NCI-H146 treated with DMSO at 0.1 percent for 48 hours (cell line): ENCODE results near the gene PCDHGC4.
A peak's percentile ranks its signal among the peaks of the same experiment; 100 is the strongest.

Experiments used
- DNase-seq: peaks from one replicate; lab custom pipeline; 2025; ENCODE audit not compliant: unreplicated experiment; lab: John Stamatoyannopoulos, UW

Gene PCDHGC4

DNA sequence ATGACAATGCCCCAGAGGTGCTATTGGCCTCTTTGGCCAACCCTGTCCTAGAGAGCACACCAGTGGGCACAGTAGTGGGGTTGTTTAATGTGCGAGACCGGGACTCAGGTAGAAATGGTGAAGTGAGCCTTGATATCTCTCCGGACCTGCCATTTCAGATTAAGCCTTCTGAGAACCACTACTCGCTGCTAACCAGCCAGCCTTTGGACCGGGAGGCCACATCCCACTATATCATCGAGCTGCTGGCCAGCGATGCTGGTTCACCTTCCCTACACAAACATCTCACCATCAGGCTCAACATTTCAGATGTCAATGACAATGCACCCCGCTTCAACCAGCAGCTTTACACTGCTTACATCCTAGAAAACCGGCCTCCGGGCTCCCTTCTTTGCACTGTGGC lies 5.4 kb downstream of the PCDHGC4 start:
- no peak for DNase-seq

DNA sequence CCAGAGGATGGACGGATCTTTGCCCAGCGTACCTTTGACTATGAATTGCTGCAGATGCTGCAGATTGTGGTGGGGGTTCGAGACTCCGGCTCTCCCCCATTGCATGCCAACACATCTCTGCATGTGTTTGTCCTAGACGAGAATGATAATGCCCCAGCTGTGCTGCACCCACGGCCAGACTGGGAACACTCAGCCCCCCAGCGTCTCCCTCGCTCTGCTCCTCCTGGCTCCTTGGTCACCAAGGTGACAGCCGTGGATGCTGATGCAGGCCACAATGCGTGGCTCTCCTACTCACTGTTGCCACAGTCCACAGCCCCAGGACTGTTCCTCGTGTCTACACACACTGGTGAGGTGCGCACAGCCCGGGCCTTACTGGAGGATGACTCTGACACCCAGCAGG lies 5.9 kb downstream of the PCDHGC4 start:
- no peak for DNase-seq

DNA sequence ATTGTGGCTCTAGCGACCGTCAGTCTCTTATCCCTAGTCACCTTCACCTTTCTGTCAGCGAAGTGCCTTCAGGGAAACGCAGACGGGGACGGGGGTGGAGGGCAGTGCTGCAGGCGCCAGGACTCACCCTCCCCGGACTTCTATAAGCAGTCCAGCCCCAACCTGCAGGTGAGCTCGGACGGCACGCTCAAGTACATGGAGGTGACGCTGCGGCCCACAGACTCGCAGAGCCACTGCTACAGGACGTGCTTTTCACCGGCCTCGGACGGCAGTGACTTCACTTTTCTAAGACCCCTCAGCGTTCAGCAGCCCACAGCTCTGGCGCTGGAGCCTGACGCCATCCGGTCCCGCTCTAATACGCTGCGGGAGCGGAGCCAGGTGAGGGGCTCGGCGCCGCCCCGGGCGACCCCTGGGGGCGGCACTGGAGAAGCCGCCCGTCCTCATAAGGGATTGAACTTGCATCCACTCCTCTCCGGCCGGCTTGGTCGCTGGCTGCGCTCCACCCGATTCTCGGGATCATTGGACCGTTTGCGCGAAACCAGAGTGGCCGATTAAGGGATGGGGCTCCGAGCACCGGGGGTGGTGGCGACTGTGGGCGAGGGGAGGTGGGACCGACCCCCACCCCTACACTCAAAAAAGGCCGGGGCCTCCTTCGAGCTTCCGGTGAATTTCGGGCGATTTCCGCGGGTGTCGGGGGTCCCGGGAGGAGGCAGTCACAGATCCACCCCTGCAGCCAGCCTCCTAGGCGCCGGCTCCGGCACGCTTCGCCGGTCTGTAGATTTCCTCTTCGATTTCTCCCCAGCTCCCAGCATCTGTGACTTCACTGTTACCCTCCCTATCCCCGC lies 6.7 kb downstream of the PCDHGC4 start:
- no peak for DNase-seq

DNA sequence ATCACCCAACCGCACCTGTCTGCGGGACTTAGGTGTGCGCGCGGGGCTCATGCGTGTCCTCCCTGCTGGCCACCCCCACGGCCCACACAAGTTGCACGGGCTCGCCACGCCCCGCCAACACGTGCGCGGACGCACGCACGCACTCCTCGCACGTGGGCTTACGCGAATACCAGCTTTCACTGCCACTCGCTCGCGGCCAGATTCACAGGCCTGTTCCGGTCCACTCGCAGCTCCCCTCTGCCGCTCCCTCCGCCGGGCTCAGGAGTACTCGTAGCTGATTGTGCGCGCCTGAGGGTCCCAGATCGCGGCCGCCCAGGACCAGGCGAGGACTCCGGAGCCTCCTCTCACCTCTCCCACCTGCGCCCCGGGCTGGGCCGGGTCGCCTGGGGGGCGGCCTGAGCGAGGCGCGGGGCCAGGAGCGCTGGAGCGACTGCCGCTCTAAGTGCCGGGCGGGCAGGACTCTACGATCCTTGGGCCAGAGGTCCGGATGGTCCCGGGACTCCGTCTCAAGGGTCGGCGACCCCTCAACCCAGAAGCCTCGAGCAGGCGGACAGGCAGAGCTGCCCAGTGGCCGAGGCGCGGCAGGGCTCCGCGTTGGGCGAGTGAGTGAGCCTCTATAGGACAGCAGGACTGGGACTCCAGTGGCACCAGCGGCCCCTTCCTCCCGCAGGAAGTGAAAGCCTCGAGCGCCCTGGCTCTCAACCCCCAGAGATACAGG lies 7.5 kb downstream of the PCDHGC4 start:
- DNase-seq = no peak

DNA sequence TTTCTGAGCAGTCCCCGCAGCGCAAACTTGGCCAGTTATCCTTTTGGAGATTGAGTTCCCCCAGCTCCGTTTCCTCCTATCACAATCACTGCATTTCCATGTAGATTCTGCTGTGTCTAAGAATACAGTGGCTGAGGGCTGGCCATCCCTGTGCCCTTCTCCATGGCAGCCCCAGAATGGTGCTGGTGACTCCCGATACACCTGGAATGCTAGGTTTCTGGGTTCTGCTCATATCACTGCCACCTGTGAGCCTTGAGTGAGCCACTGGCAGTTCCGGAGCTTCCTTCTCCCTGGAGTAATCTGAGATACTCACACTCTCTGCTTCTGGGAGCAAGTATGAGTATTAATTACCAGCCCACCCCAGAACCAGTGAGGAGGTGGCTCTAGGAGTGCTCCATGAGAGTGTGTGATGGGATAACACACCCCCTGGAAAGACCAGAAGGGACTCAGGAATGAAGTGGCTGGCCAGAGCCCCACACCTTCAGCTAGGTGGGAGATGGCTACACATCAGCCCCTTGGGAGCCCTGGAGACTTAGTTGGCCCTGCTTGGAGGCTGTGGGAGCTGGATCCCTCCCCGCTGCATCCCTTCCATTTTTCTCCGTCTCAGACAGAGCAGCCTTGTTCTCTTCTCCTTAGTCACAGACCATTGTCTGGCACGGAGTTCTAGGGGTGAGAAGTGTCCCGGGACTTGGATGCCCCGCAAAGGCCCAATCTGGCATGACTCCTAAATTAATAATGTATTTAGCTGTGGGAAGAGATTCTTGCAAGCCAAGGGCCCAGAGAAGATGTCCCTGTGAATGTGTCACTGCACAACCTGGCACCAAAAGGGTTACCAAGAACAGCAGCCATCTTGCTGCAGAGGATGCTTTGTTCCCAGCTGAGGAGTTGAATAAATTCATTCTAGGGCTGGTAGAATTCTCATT lies 8.9 kb downstream of the PCDHGC4 start:
- DNase-seq = no peak

DNA sequence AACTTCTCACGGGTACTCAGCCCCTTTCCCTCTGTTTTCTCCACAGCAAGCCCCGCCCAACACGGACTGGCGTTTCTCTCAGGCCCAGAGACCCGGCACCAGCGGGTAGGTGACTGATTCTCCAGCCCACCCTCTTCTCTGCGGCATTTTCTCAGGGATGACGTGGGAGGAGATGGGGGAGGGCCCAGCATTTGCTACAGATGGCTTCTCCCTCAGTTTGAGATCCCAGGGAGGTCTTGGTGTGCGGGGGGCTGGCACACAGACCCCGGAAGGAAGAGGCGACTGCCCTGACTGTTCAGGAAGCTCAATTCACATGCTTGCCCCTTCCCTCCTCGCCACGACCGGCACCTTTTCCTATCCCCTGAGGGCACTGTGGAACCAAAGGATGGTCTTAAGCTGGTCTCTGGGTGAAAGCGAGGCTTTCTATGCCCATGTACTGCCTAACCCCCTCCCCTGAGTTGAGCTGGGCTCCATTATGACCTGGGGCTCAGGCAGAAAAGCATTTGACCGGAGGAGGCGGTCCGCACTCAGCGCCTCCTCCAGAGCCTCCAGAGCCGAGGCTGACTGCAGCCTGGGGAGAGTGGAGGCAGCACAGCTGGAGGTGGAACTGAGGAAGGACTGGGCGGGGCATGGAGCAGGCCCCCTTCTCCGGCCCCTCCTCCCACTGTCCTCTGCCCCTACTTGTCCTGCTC lies 10.1 kb downstream of the PCDHGC4 start:
- DNase-seq = no peak

DNA sequence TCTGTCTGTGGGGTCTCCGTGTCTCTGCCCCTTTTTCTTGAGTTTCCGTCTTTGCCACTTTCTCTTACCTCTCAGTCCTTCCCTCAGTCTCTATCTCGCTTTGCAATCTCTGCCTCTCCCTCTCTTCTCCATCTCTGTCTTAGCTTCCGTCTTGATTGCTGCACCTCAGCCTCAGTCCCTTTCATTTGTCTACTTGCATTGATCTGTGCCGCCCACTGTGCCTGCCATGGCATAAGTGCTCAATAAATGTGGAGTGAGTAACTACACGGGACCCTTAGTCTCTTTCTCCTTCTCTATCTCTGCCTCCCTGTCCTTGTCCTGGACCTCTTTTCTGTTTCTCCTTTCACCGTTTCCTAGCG lies 10.6 kb downstream of the PCDHGC4 start:
- no peak for DNase-seq

DNA sequence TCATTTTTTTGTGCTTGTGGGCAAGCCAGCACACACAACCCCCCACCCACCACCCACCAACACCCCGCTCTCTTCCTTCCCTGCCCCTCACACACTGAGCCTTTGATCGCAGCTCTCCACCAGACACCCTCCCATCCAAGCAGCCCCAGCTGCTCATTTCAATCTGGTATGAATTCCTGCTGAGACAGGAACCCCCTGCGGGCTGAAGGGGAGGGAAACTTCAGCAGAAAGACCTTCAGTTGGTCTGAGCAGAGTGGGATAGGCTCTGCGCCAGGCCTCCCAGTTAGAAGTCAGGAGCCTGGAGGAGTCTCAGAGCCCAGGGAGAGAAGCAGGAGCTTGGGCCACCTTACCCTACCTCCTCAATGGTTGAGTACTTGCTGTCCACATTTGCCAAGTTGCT lies 11.2 kb downstream of the PCDHGC4 start:
- peak; percentile 1 for DNase-seq

DNA sequence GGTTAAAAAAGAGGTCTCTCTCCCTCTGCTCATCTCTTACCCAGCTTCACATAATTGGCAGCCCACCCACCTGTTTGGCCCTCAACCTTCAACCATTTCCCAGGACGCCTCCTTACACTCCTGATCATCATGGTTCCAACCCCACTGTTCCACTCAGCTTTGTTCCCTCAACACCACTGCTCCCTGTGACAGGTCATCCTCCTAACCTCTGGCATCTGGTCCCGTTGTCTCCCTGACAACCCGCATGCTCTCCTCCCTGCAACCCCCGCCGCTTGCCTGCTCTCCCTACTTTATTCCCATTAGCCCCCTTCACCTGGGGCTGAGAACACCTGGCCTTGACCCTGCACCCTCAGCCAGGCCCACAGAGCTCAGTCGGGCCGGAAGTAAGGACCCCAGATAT lies 16.9 kb downstream of the PCDHGC4 start:
- DNase-seq = no peak

DNA sequence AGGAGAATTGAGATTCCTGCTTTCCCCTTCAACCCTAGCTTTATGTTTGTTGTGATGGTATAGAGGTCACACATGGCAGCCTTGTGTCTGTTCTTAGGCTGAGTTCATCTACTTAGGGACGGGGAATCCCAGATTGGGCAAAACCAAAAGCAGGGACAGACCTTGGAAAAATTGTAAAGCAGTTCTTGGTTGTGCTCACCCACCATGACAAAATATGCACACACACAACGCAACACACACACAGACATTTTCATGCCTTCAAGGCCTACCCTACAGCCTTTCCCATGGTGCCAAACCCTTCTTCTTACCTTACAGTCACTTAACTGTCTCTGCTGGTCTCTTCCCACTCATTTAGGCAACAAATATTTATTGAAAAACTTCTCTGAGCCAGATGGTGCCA lies 18.9 kb downstream of the PCDHGC4 start:
- DNase-seq = no peak

DNA sequence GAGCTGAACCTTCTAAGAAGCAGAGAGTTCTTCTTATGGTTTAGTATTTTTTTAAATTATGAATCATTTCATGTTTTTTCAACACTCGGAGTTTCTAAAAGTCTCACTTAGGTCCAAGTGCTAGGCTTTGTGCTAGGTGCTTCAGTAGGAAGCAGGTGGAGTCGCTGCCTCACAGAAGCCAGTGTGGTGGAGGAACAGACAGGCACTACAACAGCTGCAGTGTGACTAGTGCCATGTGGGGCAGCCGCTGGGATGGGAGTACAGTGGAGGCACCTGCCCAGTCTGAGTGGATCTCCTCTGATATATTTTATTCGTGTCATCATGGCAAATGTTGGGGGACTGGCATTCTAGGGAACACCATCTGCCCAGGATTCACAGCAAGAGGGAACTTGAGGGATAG lies 19.4 kb downstream of the PCDHGC4 start:
- DNase-seq = no peak

DNA sequence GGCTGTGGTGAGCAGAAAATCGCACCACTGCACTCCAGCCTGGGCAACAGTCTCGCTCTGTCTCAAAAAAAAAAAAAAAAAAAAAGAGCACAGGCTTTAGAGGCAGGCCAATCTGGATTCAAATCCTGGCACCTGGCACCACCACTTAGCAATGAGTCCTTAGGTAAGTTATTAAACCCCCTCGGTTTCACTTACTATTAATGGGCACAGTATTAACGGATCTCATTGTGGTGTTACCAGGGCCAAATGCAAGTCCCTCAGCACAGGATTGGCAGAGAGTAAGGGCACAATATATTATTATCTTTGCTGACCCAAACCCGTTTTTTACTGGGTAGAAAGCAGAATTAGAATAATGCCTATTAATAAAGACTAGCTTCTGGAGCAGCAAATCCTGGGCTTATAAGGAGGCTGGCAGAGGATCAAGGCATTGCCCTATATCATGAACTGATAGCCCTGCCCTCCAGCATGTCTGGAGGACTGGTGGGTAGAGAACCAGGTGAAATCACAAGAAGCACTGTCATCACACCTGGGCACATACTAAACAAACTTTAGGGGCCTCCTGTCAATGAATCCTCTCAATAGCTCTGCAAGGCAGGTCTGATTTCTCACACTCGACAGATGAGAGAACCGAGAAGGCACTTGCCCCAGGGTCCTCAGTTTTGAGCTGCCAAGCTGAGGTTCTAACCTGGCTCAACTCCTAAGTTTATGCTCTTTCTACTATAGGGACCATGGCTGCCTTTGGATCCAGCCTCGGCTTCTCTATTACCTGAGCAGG lies 21.7 kb downstream of the PCDHGC4 start:
- DNase-seq = no peak

DNA sequence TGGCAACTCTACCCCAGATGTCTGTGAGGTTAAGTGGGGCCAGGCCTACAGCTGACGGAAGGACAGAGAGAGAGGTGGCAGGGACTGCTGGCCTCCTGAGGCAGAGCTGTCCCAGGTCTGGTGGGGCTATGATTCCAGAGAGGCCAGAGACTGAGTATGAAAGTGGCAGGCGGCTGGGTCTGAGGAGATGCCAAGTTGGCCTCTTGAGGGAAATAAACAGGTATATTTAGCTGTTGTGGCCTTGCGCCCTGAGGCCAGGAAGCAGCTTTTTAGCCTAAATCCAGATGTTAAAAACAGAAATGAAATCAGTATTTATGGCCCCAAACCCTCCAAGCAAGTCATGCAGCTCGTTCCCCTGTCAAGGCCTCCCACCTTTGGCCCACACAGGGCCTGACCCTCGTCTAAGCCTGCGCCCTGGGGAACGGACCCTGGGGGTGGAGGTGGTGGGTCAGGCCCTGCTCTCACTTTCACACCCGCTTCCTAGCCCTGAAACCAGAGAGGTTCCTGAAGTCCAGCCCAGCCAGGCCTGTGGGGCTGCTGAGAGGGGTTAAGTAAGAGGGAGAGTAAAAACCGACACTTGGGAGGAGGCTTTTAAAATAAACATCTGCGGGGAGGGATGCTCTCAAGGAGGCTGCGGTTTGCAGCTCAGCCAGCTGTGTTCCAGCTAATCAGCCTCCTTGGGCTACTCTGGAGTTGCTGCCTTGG lies 22.7 kb downstream of the PCDHGC4 start:
- DNase-seq = no peak

DNA sequence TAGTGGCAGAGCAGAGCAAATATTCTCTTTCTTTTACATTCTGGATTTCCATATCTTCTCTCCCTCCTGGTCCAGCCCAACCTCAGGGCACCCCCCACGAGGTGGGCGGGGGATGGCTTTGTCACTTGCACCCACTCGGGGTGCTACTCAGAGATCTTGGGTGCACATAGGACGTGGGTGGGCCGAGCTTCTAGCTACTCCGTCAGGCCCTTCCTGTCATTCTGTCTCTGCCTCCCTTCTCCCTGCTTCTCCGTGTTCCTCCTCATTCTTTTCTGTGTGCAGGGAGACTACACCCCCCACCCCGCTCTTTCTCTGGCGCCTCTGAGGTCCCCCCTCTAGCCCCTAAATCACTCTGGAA lies 23.6 kb downstream of the PCDHGC4 start:
- DNase-seq = no peak

DNA sequence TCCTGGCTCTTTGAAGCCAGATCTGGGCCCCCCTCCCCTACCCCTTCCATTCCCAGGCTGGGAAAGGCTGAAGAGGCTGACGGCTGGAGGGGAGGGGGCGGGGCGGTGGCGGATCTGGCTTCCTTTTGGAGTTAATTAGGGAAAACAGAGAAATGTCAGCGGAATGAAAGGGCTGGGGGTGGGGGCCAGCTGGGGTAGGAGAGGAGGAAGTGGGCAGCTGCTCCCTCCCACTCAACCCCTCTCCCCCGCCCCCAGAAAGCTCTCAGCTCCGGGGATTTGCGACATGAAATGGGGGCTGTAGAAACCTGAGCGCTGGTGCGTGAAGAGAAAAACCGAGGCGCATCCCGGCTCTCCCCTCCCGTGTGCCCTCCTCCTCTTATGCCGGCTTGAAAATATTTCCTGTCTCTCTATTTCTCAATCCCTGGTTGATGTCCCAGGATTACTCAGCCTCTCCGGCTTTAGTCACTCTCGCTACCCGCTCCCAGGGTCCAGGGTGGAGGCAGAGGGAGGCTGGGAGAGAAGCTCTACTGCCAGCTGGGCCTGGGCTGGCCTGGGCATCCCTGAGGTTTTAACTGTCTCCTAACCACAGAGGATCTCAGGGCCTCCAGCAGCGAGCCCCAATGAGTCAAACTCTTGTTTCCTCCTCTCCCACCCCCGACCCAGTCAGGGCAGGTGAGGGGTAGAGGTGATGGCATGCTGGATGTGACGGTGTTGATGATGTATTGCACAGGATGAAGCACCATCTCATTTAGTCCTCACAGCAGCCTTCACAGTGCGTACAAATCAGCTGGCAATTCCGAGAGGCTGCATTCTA lies 24.2 kb downstream of the PCDHGC4 start:
- no peak for DNase-seq

DNA sequence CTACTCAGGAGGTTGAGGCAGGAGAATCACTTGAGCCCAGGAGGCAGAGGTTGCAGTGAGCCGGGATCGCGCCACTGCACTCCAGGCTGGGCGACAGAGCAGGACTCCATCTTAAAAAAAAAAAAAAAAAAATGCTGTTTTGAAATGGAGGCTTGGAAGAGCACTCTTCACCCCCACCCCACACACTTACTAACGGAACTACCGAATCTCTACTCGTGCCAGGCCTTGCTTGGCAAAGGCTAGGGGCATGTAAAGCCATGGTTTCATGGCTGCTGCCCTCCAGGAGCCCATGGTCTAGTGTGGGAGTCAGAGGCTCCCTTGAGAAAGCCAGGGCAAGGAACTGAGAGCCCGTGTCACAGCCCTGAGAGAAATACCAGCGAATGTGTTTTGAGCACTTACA lies 25.3 kb downstream of the PCDHGC4 start:
- DNase-seq = no peak

DNA sequence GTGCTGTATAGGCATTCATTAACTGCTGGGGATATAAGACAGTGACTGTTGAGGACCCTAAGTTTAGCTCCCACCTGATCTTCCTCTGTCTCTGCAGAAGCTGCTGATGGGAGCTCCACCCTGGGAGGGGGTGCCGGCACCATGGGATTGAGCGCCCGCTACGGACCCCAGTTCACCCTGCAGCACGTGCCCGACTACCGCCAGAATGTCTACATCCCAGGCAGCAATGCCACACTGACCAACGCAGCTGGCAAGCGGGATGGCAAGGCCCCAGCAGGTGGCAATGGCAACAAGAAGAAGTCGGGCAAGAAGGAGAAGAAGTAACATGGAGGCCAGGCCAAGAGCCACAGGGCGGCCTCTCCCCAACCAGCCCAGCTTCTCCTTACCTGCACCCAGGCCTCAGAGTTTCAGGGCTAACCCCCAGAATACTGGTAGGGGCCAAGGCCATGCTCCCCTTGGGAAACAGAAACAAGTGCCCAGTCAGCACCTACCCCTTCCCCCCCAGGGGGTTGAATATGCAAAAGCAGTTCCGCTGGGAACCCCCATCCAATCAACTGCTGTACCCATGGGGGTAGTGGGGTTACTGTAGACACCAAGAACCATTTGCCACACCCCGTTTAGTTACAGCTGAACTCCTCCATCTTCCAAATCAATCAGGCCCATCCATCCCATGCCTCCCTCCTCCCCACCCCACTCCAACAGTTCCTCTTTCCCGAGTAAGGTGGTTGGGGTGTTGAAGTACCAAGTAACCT lies 26.2 kb downstream of the PCDHGC4 start:
- no peak for DNase-seq

DNA sequence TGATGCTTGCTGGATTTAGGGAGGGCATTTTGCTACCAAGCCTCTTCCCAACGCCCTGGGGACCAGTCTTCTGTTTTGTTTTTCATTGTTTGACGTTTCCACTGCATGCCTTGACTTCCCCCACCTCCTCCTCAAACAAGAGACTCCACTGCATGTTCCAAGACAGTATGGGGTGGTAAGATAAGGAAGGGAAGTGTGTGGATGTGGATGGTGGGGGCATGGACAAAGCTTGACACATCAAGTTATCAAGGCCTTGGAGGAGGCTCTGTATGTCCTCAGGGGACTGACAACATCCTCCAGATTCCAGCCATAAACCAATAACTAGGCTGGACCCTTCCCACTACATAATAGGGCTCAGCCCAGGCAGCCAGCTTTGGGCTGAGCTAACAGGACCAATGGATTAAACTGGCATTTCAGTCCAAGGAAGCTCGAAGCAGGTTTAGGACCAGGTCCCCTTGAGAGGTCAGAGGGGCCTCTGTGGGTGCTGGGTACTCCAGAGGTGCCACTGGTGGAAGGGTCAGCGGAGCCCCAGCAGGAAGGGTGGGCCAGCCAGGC lies 27.0 kb downstream of the PCDHGC4 start:
- DNase-seq = no peak
